Esophagus muscularis mucosa (tissue), 3 donors: ENCODE results near the gene HESX1.

Source experiments
- POLR2A ChIP-seq: fragments of 450-650 bp; IDR thresholded peaks from one replicate; pipeline ENCODE4 v1.6.1; 2017; ENCODE audit warnings: antibody characterized with exemption, moderate library complexity, mild to moderate bottlenecking, low read depth
- TF ChIP-seq, protein P1 (sequence below), 3 experiments: fragments of 200-600 bp in 2 of 3; fragments of 450-650 bp in 1 of 3; sonication (generic) in 2 of 3; IDR thresholded peaks; one replicate each; pipeline ENCODE4 v1.5.1; 2017 to 2019; ENCODE audit warnings: antibody characterized with exemption in 3 of 3, mild to moderate bottlenecking in 2 of 3, moderate library complexity in 1 of 3

DNA sequence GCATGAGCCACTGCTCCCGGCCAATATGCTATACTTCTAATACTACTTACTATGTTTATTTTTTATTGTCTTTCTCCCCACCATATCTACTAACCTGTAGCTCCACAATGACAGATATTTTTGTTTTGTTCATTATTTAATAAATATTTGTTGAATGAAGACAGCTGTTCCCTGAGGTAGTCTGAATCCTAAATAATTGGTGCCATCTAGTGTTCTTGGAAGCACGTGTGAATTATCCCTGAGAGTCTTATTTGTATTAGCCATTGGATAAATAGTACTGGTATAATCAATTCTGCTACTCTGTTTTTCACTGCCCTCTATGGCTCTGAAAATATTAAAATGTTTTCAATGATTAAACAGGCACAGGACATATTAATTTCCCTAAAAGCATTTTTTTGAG, 22.1 kb upstream of the HESX1 start:
- TF ChIP-seq, protein P1, sequence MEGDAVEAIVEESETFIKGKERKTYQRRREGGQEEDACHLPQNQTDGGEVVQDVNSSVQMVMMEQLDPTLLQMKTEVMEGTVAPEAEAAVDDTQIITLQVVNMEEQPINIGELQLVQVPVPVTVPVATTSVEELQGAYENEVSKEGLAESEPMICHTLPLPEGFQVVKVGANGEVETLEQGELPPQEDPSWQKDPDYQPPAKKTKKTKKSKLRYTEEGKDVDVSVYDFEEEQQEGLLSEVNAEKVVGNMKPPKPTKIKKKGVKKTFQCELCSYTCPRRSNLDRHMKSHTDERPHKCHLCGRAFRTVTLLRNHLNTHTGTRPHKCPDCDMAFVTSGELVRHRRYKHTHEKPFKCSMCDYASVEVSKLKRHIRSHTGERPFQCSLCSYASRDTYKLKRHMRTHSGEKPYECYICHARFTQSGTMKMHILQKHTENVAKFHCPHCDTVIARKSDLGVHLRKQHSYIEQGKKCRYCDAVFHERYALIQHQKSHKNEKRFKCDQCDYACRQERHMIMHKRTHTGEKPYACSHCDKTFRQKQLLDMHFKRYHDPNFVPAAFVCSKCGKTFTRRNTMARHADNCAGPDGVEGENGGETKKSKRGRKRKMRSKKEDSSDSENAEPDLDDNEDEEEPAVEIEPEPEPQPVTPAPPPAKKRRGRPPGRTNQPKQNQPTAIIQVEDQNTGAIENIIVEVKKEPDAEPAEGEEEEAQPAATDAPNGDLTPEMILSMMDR (IDR thresholded peaks at IDR 0.05), result peak; percentile 20 to 32 (median 28)
- no peak for TF ChIP-seq POLR2A
